Measurements from ENCODE around the gene ABCB6. TPM values are rescaled to one million over a fixed set of nuclear protein-coding genes. Genes with fewer than 3 reads are reported as not detected.

ABCB6 gene
- total RNA-seq, 4 donors from 2014 or later: 18.0 to 42.1 (median 33.3) TPM

DNA sequence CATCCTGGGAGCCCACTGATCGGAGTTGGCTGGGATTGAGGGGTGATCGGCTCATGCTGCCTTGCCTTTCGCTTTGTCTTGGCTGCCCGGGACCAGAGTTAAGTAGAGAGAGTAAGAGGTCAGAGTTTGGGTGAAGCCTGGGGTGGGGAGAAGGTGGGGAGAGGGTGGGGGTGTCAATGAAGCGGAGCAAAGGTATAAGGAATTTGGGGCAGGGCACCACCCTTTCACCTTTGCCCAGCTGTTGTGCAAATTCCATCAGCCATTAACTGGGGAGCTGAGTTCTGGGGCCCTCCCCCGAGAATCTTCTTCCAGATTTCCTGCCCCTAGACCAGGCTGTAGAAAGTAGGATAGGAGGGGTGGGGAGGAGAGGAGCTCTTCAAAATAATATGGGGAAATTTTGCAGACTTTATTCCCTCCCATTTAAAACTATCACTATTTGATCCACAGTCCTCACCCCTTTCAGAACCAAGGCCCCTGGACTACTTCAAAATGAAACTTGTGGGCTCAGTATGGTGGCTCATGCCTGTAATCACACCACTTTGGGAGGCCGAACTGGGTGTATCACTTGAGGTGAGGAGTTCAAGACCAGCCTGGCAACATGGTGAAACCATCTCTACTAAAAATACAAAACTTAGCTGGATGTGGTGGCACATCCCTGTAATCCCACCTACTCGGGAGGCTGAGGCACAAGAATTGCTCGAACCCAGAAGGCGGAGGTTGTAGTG lies 48.7 kb downstream of the ABCB6 start, which contains the start of gene SLC23A3:
Gene SLC23A3 (minus strand): TSS at position 100 of the 725 bp plus-strand sequence. CDS start 45 bp downstream, at position 55.
- H3K9me3 ChIP-seq: no peaks in the 10 kb centered on the region
- peaks cover 0 to 42% (median 0%) of the 10 kb centered on the region in 3 donors for H3K36me3 ChIP-seq
- no peaks in the 10 kb centered on the region for H3K27me3 ChIP-seq
- peak within 1 kb of the TSS in 1 of 4 donors; percentile 81 for H3K27ac ChIP-seq
- DNase-seq: peak in 1 of 3 donors; percentile 72
- TF ChIP-seq POLR2A (IDR thresholded peaks at IDR 0.05): peak in 1 of 2 donors; percentile 43
- TF ChIP-seq, protein P1, sequence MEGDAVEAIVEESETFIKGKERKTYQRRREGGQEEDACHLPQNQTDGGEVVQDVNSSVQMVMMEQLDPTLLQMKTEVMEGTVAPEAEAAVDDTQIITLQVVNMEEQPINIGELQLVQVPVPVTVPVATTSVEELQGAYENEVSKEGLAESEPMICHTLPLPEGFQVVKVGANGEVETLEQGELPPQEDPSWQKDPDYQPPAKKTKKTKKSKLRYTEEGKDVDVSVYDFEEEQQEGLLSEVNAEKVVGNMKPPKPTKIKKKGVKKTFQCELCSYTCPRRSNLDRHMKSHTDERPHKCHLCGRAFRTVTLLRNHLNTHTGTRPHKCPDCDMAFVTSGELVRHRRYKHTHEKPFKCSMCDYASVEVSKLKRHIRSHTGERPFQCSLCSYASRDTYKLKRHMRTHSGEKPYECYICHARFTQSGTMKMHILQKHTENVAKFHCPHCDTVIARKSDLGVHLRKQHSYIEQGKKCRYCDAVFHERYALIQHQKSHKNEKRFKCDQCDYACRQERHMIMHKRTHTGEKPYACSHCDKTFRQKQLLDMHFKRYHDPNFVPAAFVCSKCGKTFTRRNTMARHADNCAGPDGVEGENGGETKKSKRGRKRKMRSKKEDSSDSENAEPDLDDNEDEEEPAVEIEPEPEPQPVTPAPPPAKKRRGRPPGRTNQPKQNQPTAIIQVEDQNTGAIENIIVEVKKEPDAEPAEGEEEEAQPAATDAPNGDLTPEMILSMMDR (IDR thresholded peaks at IDR 0.05): no peak
- peaks cover 0 to 30% (median 0%) of the 10 kb centered on the region in 4 donors for H3K4me1 ChIP-seq
- peak within 1 kb of the TSS in 2 of 4 donors; percentile 11 to 45 for H3K4me3 ChIP-seq

DNA sequence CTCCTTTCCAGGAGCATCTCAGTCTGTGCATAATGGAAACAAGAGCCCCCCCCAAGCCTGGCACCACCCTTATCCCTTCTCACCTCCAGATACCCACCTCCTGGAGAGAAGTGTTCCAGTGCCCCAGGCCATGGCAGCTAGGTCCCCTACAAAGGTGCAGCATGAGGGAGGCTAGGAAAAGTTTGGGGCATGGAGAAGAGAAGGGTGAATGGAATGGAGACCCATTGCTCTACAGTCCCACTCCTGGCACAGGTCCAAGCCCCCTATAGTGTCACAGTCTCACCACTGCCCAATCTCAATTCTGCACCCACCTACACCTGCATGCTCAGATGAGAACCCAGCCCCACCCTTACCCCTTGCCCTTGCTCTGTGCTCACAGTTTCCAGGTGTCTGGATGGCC lies 49.8 kb downstream of the ABCB6 start:
- Histone ChIP-seq H3K4me1 (peaks cover 0 to 20% (median 0%) of the 10 kb centered on the region in 4 donors), H3K27ac (peak overlapping the region in 1 of 4 donors; percentile 81), H3K4me3 (peak overlapping the region in 1 of 4 donors; percentile 45), H3K36me3 (peaks cover 0 to 31% (median 0%) of the 10 kb centered on the region in 3 donors), H3K9me3 (no peaks in the 10 kb centered on the region), H3K27me3 (no peaks in the 10 kb centered on the region)
- no peak for DNase-seq
- TF ChIP-seq, protein P1 (IDR thresholded peaks at IDR 0.05): no peak
- TF ChIP-seq POLR2A (IDR thresholded peaks at IDR 0.05): no peak

DNA sequence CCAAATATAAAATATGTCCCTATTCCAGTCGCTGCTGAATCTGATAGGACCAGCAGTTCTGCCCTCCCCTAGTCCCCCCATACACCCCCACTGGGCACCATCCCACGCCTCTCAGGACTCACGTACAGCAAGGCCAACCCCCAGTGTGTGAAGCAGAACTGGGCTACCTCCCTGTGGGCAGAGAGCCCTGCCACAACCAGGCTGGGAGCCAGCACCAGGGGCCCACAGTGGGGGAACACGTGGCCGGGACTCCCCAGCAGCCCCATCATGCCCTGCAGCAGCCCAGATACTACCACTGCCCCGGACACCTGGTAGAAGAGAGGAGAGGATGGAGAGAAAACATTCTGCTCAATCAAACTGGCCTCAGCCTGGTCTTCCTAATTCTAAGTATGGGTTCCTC lies 50.2 kb downstream of the ABCB6 start:
- no peak for DNase-seq
- Histone ChIP-seq H3K4me3 (no peak overlapping the region), H3K27ac (peak overlapping the region in 1 of 4 donors; percentile 81), H3K27me3 (no peaks in the 10 kb centered on the region), H3K36me3 (peaks cover 0 to 27% (median 0%) of the 10 kb centered on the region in 3 donors), H3K9me3 (no peaks in the 10 kb centered on the region), H3K4me1 (peaks cover 0 to 16% (median 0%) of the 10 kb centered on the region in 4 donors)
- no peak for TF ChIP-seq POLR2A (IDR thresholded peaks at IDR 0.05)
- TF ChIP-seq, protein P1 (IDR thresholded peaks at IDR 0.05): no peak

DNA sequence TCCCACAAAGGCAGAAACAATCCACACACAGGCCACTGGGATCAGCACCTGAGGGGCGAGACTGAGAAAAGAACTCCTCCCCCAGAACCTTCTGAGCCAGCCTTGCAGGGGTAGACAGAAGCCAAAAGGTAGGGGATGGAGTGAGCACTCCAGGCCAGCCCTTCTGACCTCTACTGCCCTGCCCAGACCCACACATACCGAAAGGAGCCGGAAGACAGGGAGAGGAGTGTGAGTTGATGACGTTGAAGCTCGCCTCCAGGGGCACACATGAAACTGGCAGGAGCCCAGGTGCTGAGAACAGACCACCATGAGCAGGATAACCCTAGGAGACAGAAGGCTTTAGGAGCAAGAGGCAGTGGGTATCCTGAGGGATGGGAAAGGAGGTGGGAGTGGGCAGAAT lies 50.8 kb downstream of the ABCB6 start:
- no peaks in the 10 kb centered on the region for H3K9me3 ChIP-seq
- no peak overlapping the region for H3K4me3 ChIP-seq
- no peak for DNase-seq
- peaks cover 0 to 22% (median 0%) of the 10 kb centered on the region in 3 donors for H3K36me3 ChIP-seq
- no peak for TF ChIP-seq POLR2A (IDR thresholded peaks at IDR 0.05)
- TF ChIP-seq, protein P1 (IDR thresholded peaks at IDR 0.05): no peak
- no peaks in the 10 kb centered on the region for H3K27me3 ChIP-seq
- H3K27ac ChIP-seq: no peak overlapping the region
- H3K4me1 ChIP-seq: peaks cover 0 to 16% (median 0%) of the 10 kb centered on the region in 4 donors

DNA sequence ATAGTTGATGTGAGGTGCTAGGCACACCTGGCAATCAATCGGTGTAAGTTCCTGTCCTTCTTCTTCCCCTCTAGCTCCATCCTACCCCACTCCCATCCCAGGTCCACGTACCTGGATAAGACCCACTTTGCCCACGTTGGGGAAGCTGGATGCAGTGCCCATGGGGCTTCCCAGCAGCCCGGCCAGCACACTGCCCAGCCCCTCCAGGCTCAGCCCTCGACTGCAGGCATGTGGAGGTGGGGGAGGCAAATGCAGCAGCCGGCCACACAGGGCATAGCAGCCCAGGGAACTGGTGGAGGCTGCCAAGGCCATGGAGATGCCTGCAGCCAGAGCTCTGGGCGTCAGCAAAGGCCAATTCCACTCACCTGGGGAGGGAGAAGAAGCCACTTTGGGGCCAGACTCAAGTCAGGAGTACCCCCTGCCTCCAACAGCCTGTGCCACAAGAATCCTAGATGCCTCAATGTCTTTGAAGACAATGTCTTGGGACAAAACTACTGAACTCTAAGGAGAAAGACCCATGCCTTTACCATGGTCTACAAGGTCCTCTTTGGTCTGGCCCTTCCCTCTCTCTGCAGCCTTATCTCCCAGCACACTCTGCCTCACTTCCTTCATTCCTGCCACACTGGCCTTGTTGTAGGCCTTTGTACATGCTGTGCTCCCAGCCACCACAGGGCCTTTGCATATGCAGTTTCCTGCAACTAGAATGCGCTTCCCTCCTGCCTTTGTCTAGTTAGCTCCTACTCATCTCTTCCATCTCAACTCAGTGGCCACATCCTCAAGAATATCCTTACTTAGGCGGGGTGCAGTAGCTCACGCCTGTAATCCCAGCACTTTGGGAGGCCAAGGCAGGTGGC lies 53.5 kb downstream of the ABCB6 start:
- H3K9me3 ChIP-seq: no peaks in the 10 kb centered on the region
- TF ChIP-seq, protein P1 (IDR thresholded peaks at IDR 0.05): no peak
- no peak for TF ChIP-seq POLR2A (IDR thresholded peaks at IDR 0.05)
- peaks cover 0 to 15% (median under 1%) of the 10 kb centered on the region in 4 donors for H3K4me1 ChIP-seq
- no peak overlapping the region for H3K27ac ChIP-seq
- H3K27me3 ChIP-seq: no peaks in the 10 kb centered on the region
- DNase-seq: no peak
- H3K4me3 ChIP-seq: no peak overlapping the region
- peaks cover 0 to 8% (median 0%) of the 10 kb centered on the region in 3 donors for H3K36me3 ChIP-seq

Data from Peyer's patch (tissue), 4 donors.